Measurements from ENCODE around the gene SH3RF2.

Gene SH3RF2

DNA sequence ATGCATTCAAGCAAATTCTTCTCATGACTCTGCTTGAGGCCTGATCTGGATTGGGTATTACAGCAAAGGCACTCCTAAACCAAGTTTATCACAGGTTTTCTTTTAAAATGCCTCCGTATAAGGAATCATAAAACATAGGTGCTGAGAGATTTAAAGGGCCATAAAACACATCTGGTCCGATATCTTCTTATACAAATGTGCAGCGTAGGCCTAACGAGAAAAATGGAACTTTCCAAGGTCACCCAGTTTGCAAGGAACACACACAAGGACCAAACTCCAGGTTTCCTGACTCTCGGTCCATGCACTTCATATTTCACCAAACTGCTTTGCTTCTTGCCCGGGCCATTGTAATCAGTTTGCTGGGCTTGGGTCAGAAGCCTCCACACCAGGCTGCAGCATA lies 22.1 kb downstream of the SH3RF2 start (continued):
- TF ChIP-seq, protein P1, sequence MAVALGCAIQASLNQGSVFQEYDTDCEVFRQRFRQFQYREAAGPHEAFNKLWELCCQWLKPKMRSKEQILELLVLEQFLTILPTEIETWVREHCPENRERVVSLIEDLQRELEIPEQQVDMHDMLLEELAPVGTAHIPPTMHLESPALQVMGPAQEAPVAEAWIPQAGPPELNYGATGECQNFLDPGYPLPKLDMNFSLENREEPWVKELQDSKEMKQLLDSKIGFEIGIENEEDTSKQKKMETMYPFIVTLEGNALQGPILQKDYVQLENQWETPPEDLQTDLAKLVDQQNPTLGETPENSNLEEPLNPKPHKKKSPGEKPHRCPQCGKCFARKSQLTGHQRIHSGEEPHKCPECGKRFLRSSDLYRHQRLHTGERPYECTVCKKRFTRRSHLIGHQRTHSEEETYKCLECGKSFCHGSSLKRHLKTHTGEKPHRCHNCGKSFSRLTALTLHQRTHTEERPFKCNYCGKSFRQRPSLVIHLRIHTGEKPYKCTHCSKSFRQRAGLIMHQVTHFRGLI (tag by site-specific recombination; IDR thresholded peaks at IDR 0.05): peak; percentile 73
- TF ChIP-seq, protein P2, sequence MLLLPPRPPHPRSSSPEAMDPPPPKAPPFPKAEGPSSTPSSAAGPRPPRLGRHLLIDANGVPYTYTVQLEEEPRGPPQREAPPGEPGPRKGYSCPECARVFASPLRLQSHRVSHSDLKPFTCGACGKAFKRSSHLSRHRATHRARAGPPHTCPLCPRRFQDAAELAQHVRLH (tag by site-specific recombination; IDR thresholded peaks at IDR 0.05): no peak; the same call in 1 of the 2 replicates

DNA sequence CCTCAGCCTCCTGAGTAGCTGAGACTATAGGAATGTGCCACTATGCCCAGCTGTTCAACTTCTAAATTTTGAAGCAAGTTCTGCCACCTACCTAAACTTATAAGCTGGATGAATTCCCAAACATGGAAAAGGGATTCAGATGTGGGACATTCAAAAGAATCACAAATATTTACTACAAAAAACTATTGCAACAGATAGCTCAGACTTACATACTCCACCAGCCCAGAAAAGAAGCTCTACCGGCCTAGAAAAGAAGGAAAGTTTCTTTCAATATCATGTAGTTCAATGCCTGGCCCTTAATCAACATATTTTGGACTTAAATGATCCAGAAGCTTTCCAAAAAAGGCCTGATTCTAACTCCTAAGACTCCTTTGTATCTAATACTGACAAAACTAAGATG lies 23.8 kb downstream of the SH3RF2 start:
- CTCF ChIA-PET: no interaction called here
- POLR2A ChIA-PET: interaction anchor here (1.3 to 1.4 kb wide), 2 partner anchors 11 to 19 kb away, joined by 3 read pairs; no protein-coding TSS in a partner anchor

More for the DNA sequence above, 23.8 kb downstream of the SH3RF2 start:
- Histone ChIP-seq H3K27ac (ENCODE audit: extremely low read depth, low read depth, low read length) (no peak overlapping the region), H3K36me3 (ENCODE audit: control insufficient read depth in 2 of 2, insufficient read depth in 1 of 2, low read length in 2 of 2) (no peaks in the 10 kb centered on the region), H3K4me1 (ENCODE audit: control insufficient read depth, insufficient read depth, low read length) (no peaks in the 10 kb centered on the region), H3K9me3 (ENCODE audit: control insufficient read depth, insufficient read depth, low read depth, low read length) (no peaks in the 10 kb centered on the region), H3K4me3 (ENCODE audit: low read depth, low read length) (no peak overlapping the region)
- no peak for TF ChIP-seq TCF7L2 (IDR thresholded peaks at IDR 0.05; ENCODE audit: borderline replicate concordance, low read depth, low read length)
- TF ChIP-seq, protein P3, sequence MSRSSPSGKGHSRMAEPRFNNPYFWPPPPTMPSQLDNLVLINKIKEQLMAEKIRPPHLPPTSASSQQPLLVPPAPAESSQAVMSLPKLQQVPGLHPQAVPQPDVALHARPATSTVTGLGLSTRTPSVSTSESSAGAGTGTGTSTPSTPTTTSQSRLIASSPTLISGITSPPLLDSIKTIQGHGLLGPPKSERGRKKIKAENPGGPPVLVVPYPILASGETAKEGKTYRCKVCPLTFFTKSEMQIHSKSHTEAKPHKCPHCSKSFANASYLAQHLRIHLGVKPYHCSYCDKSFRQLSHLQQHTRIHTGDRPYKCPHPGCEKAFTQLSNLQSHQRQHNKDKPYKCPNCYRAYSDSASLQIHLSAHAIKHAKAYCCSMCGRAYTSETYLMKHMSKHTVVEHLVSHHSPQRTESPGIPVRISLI (tag by site-specific recombination; IDR thresholded peaks at IDR 0.05): no peak
- TF ChIP-seq ZFP37 (tag by site-specific recombination; IDR thresholded peaks at IDR 0.05): no peak
- no peak for TF ChIP-seq ZNF23 (tag by site-specific recombination; IDR thresholded peaks at IDR 0.05; ENCODE audit: borderline replicate concordance)
- no peak for TF ChIP-seq ZNF350 (tag by site-specific recombination; IDR thresholded peaks at IDR 0.05)
- TF ChIP-seq, protein P4, sequence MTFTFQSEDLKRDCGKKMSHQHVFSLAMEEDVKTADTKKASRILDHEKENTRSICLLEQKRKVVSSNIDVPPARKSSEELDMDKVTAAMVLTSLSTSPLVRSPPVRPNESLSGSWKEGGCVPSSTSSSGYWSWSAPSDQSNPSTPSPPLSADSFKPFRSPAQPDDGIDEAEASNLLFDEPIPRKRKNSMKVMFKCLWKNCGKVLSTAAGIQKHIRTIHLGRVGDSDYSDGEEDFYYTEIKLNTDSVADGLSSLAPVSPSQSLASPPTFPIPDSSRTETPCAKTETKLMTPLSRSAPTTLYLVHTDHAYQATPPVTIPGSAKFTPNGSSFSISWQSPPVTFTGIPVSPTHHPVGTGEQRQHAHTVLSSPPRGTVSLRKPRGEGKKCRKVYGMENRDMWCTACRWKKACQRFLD (tag by site-specific recombination; IDR thresholded peaks at IDR 0.05): no peak
- TF ChIP-seq ZNF146 (tag by site-specific recombination; IDR thresholded peaks at IDR 0.05): no peak
- TF ChIP-seq, protein P5, sequence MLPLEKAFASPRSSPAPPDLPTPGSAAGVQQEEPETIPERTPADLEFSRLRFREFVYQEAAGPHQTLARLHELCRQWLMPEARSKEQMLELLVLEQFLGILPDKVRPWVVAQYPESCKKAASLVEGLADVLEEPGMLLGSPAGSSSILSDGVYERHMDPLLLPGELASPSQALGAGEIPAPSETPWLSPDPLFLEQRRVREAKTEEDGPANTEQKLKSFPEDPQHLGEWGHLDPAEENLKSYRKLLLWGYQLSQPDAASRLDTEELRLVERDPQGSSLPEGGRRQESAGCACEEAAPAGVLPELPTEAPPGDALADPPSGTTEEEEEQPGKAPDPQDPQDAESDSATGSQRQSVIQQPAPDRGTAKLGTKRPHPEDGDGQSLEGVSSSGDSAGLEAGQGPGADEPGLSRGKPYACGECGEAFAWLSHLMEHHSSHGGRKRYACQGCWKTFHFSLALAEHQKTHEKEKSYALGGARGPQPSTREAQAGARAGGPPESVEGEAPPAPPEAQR (tag by site-specific recombination; IDR thresholded peaks at IDR 0.05): no peak
- no peak for TF ChIP-seq KLF9 (tag by site-specific recombination; IDR thresholded peaks at IDR 0.05; ENCODE audit: low read depth)
- TF ChIP-seq SALL2 (tag by site-specific recombination; IDR thresholded peaks at IDR 0.05; ENCODE audit: borderline replicate concordance): no peak
- TF ChIP-seq, protein P6, sequence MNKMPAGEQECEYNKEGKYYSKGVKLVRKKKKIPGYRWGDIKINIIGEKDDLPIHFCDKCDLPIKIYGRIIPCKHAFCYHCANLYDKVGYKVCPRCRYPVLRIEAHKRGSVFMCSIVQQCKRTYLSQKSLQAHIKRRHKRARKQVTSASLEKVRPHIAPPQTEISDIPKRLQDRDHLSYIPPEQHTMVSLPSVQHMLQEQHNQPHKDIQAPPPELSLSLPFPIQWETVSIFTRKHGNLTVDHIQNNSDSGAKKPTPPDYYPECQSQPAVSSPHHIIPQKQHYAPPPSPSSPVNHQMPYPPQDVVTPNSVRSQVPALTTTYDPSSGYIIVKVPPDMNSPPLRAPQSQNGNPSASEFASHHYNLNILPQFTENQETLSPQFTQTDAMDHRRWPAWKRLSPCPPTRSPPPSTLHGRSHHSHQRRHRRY (tag by site-specific recombination; IDR thresholded peaks at IDR 0.05): no peak
- TF ChIP-seq, protein P7, sequence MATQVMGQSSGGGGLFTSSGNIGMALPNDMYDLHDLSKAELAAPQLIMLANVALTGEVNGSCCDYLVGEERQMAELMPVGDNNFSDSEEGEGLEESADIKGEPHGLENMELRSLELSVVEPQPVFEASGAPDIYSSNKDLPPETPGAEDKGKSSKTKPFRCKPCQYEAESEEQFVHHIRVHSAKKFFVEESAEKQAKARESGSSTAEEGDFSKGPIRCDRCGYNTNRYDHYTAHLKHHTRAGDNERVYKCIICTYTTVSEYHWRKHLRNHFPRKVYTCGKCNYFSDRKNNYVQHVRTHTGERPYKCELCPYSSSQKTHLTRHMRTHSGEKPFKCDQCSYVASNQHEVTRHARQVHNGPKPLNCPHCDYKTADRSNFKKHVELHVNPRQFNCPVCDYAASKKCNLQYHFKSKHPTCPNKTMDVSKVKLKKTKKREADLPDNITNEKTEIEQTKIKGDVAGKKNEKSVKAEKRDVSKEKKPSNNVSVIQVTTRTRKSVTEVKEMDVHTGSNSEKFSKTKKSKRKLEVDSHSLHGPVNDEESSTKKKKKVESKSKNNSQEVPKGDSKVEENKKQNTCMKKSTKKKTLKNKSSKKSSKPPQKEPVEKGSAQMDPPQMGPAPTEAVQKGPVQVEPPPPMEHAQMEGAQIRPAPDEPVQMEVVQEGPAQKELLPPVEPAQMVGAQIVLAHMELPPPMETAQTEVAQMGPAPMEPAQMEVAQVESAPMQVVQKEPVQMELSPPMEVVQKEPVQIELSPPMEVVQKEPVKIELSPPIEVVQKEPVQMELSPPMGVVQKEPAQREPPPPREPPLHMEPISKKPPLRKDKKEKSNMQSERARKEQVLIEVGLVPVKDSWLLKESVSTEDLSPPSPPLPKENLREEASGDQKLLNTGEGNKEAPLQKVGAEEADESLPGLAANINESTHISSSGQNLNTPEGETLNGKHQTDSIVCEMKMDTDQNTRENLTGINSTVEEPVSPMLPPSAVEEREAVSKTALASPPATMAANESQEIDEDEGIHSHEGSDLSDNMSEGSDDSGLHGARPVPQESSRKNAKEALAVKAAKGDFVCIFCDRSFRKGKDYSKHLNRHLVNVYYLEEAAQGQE (tag by site-specific recombination; IDR thresholded peaks at IDR 0.05): no peak
- TF ChIP-seq SCRT2 (tag by site-specific recombination; IDR thresholded peaks at IDR 0.05): no peak
- no peak for TF ChIP-seq SCRT1 (tag by site-specific recombination; IDR thresholded peaks at IDR 0.05; ENCODE audit: borderline replicate concordance)

Data from HEK293 (cell line).